Neural progenitor cell (in vitro differentiated cells): ENCODE results near the gene ITGA8.

Experiments used
- CTCF ChIP-seq: fragments of 200-600 bp; sonication (generic); IDR thresholded peaks from 2 replicates; pipeline ENCODE4 v1.5.1; 2017; ENCODE audit warnings: antibody characterized with exemption, mild to moderate bottlenecking
- EZH2 ChIP-seq: fragments of 200-600 bp; sonication (generic); IDR thresholded peaks from 2 replicates; pipeline ENCODE4 v1.6.1; 2017; ENCODE audit warnings: antibody characterized with exemption, mild to moderate bottlenecking, moderate library complexity
- EZH2phosphoT487 ChIP-seq: fragments of 200-600 bp; sonication (generic); IDR thresholded peaks from 2 replicates; pipeline ENCODE4 v1.6.1; 2017; ENCODE audit warnings: antibody characterized with exemption

- TF ChIP-seq CTCF (no peak), EZH2phosphoT487 (no peak), EZH2 (no peak)
Measured at GRCh38 chr10:15478429-15478828, 241.3 kb downstream of the ITGA8 start.
